Left renal cortex interstitium (tissue), 4 donors: Measurements from ENCODE around the gene PLS3. TPM values are rescaled to one million over a fixed set of nuclear protein-coding genes. Genes with fewer than 3 reads are reported as not detected.
"Not testable (repeated sequence)": the region's sequence is repeated elsewhere in the genome, so short reads cannot be mapped to it uniquely, and the experiment has no call there.

ENCODE experiments used
- DNase-seq, 4 donors: peaks; one replicate each; pipeline ENCODE4 v3.0.0-alpha.2; 2013; ENCODE audit warnings: low read depth in 4 of 4, low spot score in 2 of 4, missing footprints in 1 of 4
- polyA plus RNA-seq, 4 donors: library from polyadenylated mRNA; unstranded; fragments of 120-200 nt; gene quantifications; one replicate each; pipeline ENCODE4 v1.2.1, GENCODE V29; 2013; ENCODE audit not compliant: insufficient read length in 4 of 4

PLS3 gene, protein sequence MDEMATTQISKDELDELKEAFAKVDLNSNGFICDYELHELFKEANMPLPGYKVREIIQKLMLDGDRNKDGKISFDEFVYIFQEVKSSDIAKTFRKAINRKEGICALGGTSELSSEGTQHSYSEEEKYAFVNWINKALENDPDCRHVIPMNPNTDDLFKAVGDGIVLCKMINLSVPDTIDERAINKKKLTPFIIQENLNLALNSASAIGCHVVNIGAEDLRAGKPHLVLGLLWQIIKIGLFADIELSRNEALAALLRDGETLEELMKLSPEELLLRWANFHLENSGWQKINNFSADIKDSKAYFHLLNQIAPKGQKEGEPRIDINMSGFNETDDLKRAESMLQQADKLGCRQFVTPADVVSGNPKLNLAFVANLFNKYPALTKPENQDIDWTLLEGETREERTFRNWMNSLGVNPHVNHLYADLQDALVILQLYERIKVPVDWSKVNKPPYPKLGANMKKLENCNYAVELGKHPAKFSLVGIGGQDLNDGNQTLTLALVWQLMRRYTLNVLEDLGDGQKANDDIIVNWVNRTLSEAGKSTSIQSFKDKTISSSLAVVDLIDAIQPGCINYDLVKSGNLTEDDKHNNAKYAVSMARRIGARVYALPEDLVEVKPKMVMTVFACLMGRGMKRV
- polyA plus RNA-seq = 100 to 1,000 TPM; 203 to 341 (median 256) TPM

DNA sequence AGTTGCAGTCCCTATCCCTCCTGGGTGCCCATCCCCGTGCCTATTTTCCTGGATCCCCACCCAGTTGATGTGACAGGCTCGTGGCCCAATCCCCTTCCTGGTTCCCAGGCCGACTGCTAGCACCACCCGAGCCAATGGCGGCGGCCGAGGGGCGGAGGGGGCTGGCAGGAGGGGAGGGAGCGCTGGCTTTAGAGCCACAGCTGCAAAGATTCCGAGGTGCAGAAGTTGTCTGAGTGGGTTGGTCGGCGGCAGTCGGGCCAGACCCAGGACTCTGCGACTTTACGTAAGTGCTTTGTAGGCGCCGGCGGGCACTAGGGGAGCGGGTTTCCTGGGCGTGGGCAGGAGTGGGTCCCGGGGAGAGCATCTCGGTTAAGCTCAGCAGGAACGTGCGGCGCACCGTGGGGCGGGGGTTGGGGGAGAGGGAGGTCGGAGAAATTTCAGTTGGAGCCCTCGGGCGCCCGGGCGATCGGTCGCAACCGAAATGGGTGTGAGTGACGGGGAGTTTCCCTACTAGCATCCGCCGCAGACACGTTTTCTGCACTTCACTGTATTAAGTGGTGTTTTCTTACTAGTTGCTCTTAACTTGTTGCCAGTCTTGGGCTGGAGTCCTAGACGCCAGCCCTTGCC lies at the start of gene PLS3:
PLS3 (plus strand) TSS at position 197 of the 627 bp plus-strand sequence. CDS start 49,077 bp downstream, outside the sequence.
- peak in 2 of 4 donors; percentile 57 to 59 for DNase-seq

DNA sequence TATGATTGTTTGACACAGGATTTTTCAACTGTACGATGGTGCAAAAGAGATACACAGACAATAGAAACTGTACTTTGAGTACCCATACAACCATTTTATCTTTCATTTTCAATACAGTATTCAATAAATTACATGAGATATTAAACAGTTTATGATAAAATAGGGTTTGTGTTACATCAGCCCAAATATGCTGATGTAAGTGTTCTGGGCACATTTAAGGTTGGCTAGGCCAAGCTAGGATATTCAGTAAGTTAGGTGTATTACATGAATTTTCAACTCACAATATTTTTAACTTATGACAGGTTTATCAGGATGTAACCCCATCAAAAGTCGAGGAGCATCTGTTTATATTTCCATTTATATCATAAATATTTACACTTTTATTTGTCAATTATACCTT lies 42.9 kb upstream of the PLS3 start:
- no peak for DNase-seq

DNA sequence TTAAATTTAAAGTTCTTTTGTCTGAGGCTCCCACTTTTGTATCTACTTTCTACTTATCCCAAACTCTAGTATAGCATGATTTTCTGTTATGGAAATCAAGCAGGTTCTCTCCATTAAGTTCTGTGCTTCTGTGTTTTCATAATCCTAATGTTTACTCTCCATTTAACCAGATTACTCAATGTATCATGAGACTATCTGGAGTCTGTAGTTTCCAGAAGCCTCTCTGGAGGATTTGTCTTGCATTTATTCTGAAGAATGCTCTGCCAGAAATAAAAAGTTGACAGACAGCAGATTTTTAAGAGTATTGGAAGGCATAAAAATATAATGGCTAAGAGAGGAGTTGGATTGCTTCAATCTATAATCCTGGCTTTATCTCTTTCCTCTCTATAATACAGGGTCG lies 39.2 kb upstream of the PLS3 start:
- no peak for DNase-seq

DNA sequence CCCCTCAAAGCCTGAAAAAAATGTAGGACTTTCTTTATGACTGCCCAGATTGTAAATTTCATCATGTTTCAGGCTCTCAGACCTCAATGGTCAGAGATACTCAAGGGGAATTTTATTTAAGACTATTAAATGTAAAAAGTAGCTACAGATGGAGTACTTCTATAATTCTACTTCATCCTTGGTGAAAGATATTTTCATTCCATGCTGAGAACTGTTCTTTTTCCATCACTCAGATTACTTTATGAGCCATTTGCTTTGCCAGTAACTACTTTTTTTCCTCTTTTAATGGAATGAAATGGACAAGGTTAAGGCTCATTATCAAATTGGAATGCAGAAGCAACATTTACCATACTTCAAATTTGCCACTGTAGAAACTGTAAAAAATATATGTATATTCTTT lies 38.0 kb upstream of the PLS3 start:
- no peak for DNase-seq

DNA sequence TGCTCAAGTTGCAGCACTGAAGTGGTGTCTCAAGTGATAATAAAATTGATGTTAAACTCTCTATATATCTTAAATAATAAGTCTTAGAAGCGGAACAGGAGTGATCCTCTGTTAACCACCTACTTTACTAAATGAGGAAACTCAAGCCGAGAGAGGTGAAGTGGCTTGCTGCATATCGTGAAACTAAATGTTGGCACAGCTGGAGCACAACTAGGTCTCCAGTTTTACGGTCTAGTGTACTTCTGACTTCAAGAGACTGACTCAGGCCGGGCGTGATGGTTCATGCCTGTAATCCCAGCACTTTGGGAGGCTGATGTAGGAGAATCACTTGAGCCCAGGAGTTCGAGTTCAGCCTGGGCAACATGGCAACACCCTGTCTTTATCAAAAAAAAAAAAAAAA lies 35.5 kb upstream of the PLS3 start:
- no peak for DNase-seq

DNA sequence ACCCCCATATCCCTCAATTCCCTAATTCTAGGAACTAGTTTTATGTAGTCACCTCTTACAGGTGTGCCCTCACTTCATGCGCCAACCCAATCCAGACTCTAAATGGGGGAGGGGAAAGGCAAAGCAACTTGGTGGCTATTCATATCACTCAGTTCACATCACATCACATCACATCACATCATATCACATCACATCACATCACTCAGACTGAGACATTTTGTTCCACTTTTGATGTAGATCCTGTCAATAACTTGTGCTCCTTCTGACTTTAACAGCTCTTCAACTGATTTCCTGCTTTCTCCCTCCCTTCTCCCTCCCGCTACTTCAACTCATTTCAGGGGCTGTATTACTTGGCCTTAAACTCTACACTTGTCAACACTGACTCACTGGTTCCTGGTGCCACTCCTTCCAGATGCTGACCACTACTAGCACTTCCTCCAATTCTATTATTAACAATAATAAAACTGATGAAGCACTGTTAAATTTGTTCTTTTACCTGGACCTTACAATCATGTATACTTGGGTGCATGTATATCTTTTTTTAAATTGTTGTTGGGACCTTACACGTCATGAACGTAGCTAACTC lies 29.1 kb upstream of the PLS3 start:
- DNase-seq = no peak

DNA sequence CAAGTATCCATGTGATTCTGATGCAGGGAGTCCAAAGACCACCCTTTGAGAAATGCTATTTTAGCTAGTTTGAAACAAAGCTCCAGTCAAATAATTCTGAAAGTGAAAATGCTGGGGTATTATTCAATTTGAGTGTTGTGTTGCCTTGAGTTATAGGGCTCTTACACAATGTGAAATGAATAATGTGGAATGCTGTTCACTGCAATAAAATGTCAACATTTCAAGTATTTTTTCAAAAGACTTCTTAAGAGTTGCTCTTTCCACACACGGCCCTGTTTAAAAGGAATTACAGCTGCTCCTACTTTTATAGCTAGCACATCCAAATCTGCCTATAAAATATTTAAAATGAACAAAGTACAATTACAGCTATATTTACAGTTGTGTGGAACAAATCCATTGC lies 27.5 kb upstream of the PLS3 start:
- DNase-seq = peak in 2 of 4 donors; percentile 12 to 15

DNA sequence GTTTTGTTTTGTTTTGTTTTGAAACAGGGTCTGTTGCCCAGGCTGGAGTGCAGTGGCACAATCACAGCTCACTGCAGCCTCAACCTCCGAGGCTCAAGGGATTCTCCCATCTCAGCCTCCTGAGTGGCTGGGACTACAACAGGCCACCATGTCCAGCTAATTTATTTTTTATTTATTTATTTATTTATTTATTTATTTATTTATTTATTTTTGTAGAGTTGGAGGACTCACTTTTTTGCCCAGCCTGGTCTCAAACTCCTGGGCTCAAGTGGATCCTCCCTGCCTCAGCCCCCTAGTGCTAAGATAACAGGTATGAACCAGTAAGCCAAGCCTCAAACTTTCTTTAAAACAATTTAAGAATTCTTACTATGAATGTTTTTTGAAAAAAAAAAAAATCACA lies 26.6 kb upstream of the PLS3 start:
- DNase-seq = no peak

DNA sequence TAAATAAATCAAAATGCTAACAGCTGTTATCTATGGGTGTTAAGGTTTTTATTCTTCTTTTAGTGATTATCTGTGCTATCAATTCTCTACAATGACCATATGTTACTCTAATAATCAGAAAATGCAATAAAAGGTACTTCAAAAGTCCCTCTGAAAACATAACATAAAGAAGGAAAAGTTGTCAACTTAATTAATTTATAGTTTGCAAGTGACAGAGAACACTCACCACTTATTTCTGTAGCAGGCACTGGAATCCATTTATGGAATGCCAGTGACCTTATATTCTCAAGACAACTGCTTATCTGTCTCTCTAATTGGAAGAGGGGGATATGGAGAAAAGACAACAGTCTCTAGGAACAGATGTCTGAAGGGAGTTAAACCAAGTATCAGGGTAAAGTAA lies 25.6 kb upstream of the PLS3 start:
- DNase-seq = no peak

DNA sequence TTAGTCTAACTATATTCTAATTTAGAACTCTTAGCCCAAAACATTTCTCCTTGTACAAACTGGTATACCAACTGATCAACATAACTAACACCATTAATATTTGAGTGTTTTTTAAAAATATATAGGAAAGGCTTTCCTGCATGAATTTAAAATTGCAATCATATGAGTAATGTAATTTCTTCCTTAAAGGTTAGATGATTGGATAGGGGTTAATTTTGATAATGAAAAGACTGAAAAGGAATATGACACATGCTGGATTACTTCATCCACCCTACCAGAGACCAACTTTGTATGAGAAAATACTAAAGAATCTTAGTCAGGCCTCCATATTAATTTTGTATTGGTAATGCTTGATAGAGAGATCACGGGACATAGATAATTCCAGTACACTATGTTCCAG lies 25.1 kb upstream of the PLS3 start:
- DNase-seq = no peak

DNA sequence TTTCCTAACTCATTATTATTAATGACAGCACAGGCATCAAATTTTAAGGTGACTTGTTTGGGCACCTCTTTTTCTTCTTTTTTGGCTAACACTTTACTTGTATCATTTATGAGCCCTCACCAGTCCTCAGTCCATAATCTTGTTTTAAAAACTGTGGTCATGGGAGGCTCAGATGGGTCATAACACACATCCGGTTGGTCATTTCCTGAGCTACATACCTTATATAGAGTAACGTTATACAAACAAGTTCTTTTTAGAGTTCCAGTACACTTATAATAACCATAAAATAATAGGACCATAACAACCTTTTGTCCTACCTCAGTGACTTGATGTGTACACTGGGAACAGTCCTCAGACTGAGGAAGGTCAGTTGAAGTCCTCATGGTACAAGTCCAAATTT lies 21.1 kb upstream of the PLS3 start:
- DNase-seq = no peak

DNA sequence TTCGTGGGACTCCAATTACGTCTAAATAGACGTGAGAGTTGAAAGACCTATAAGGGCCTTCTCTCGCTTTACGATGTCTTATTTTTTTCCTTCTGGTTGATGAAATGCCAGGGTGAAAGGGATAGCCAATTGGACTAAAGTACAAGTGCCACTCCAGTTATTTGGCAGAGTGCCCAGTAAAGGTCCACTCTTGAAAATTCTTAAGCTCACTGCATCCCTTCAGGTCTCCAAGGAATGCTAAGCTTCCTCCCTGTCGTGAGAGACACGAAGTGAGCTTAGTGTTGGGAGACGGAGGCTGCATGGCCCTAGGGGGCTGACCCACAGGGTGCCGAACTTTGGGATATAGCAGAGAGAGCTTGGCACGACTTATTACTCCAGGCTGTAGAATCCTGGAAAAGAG lies 19.9 kb upstream of the PLS3 start:
- DNase-seq = not testable (repeated sequence)

DNA sequence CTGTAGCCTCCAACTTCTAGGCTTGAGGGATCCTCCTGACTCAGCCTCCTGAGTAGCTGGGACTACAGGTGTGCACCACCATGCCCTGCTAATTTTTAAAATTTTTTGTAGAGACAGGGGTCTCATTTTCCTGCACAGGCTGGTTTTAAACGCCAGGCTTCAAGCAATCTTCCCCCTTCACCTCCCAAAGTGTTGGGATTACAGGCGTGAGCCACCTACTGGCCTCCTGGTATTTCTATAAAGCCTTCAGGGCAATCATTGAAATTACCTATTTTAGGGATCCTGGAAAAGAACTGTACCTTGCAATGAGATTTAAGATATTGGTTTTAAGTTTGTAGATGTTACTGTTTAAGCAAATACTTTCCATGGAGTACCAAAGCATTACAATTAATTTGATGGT lies 13.5 kb upstream of the PLS3 start:
- no peak for DNase-seq

DNA sequence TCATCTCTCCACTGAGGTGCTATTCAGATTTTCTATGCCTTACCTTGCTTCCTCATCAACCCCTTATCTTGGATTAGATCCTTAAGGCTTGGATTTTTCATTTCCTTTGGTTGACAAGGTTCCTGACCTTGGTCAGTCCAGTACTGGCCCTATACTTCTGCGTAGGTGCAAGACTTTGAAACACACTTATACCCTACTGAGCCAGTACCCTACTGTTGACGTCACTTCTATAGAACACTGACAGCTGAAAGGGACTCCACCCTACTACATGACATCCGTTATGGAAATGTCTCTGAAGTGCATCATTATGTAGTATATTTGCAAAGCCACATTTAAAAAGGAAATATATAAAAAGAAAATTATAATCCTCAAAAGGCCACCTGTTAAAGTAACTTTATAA lies 12.0 kb upstream of the PLS3 start:
- no peak for DNase-seq

DNA sequence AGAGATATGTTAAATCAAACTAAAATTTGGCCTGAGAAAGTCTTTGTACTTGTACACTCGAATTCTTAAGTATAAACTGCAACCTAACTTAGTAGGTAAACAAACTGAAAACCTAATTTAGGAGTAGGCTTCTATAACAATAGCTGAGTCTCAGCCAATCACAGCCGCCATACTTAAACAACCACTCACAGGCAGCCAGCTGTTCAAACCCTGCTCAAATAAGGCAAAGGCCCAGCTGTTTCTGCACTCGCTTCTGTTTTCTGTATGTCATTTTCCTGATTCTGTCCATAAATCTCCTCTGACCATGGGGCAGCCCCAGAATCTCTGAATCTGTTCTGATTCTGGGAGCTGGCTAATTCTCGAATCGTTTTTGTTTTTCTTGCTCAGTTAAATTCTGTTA lies 7.8 kb upstream of the PLS3 start:
- no peak for DNase-seq

DNA sequence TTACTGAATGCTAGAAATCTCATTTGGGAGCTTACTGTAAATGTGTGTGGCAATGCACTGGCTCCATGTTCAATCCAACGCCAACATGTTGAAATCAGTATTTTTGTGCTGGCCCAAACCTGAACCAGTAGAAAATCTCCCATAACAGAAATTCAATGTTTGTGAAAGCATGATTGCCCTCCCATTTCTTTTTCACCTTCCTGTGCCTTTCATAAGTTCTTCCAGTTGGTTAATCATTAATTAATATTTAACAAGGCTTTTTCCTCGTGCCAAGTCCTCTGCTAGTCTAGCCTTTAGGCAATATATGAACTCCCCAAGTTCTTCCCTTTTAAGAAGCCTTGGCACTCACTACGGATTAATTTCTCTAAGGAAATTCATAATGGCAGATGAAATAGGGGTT lies 1.3 kb upstream of the PLS3 start:
- no peak for DNase-seq

DNA sequence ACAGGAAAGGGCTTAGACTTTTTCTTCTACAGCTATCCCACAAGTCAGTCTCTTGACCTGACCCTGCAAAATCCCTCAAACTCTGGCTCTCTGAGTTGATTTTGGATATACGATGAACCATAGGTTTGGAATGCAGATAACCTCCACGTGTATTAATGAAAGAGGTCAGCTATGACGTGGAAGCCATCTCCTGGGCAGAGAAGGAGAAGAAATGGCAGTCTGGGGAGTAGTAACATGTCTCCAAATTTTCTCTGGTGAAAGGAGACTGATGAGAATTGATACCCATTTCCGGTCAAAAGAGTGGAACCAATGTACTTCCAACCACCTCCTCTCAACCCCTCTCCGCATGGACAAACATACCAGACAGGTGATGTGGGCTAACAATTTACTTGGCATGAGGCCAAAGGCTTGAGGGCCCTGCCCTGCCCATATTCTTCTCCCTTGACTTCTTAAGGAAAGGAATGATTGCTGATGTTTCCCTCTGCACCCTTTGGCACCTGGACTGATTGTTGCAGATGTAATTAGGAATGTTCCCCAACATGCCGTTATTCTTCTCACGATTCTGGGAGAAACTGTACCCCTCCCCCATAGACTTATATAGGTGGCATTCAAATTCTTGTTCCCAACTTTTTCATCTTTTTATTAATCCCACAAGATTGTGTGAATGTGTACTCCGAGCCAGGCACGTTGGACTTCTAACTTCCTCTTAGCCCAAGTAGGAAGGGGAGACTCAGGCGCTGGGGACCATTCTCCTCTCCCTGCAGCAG lies 580 bp upstream of the PLS3 start:
- DNase-seq = no peak

DNA sequence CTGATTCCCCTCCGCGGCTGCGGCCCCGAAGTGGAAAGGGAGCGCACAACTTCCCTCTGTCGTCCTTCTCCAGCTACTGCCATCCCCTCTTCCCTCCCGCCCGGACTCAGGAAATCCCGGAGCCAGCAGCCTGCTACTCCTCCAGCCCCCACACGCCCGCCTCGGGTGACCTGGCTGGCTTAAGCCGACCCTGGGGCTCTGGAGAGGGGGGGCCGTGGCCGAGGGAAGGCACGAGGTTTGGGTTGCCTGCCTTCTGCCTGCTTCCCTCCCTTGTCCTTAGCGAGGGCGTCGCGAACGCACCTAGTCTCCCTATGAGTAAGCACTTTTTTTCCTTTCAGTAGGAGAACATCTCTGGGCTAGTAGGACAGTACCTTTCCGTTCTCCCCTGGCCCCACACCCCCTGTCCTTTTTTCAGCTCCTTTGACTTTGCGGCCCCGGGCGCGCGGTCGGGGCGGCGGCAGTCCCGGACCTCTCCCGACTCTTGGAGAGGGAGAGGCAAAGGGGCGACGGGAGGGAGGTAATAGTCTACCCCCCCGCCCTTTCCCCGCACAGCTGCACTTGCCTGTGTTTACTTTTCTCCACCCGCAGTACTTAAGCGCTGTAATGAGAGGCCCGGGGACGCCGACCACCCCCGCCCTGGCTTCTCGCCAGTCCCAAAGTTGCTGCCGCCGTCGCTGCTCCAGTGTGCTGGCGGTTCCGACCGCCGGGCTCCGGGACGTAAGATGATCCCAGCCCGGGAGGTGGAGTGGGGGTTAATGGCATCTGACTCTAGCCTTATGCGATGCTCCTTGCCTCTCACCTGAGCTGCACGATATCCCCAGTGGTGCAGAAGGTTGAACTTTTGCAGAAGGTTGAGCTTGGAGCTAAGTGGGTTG lies 868 bp downstream of the PLS3 start:
- DNase-seq = no peak

DNA sequence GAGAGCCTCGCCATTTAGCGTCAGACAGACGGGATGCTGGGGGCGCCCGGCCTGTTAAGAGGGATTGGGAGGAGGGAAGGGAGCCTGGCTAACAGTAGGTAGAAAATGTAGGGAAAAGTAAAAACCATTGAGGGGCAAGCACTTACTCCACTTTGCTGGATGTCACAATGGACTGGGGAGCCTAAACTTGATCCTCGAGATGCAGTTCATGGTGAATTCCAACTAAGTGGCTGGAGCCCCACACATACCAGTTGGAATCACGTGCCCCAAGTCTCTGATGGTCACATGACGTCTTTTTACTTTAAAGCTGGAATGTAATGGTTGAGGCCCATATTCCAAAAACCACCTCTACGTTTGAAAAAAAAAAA lies 1.5 kb downstream of the PLS3 start:
- DNase-seq = no peak

DNA sequence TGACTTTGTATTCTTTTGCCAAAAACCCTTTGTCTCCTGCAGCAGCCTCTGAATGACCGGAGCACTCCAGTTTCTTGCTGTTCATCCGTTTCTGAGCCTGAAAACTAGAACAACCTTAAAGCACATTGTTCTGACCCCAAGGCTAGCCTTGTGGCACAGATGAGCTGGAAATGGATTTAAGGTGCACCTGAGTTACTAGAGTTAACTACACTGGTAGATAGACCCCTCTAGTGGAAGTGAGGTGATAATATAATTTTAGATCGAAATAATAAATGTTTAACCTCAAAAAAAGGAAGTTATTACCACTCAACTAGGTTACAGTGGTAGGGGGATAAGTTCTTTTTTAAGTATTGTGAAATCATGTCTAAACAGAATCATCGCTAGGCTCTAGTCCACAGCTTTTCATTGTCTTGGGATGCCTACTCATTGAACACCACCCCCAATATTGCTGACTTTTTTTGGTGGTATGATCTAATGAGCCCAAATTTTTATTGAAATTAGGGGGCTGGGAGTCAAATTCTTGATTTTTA lies 2.7 kb downstream of the PLS3 start:
- DNase-seq = no peak
